HepG2 (cell line): ENCODE results near the gene OR12D3. TPM values are rescaled to one million over a fixed set of nuclear protein-coding genes. Genes with fewer than 3 reads are reported as not detected.

Source experiments
- ATAC-seq: fragments of 200-7000 bp; cut with Tn5 transposase; 3 replicates; pipeline ENCODE4 v1.9.1; 2020; ENCODE audit warnings: mild to moderate bottlenecking, moderate library complexity
- BruUV-seq: library from RNA; stranded (reverse); fragments of 400-500 nt; replicated peaks from 2 replicates; lab custom pipeline; 2021; lab: Mats Ljungman, UMichigan
- CTCF ChIA-PET: fragments of 300-600 bp; formaldehyde crosslinking; extraction: SDS; loops from one replicate; lab custom pipeline; 2021; ENCODE audit warnings: low total read pairs, inconsistent platforms, low intra/inter-chr PET ratio; lab: Yijun Ruan, JAX
- POLR2A ChIA-PET: fragments of 350-600 bp; sonication (Branson Sonifier 250); formaldehyde crosslinking; loops from one replicate; lab custom pipeline; 2020; ENCODE audit warnings: antibody characterized with exemption, inconsistent platforms; lab: Yijun Ruan, JAX
- DNase-seq: peaks from one replicate; pipeline ENCODE4 v3.0.0-alpha.2; 2015; ENCODE audit warnings: low spot score
- FAIRE-seq: peaks from 3 replicates; lab custom pipeline; 2011; peaks lifted over from hg19 to GRCh38; lab: Jason Lieb, UNC
- H2AFZ ChIP-seq: one replicate; pipeline ENCODE4 v1.6.1; 2011; ENCODE audit warnings: low read length, inconsistent platforms
- H3K27ac ChIP-seq: fragments of 300-600 bp; 3 replicates; pipeline ENCODE4 v1.8.0; 2011; ENCODE audit warnings: mixed run types, mild to moderate bottlenecking, mixed read lengths, low read length, inconsistent platforms; ENCODE audit not compliant: insufficient read depth; ENCODE audit errors: extremely low read length
- H3K27me3 ChIP-seq, 2 experiments: fragments of 200-600 bp in 1 of 2; 2 replicates in 1 of 2; 3 replicates in 1 of 2; pipeline versions ENCODE4 v1.6.0 to v1.8.0; 2011; ENCODE audit warnings: low read length in 2 of 2, mild to moderate bottlenecking in 2 of 2, moderate library complexity in 2 of 2, inconsistent platforms in 1 of 2; ENCODE audit not compliant: insufficient read depth in 2 of 2, control insufficient read depth in 1 of 2
- H3K36me3 ChIP-seq, 2 experiments: fragments of 200-600 bp in 1 of 2; replicated peaks in 1 of 2; 2 replicates in 1 of 2; 3 replicates in 1 of 2; pipeline versions ENCODE4 v1.5.1 to v1.8.0; 2011; ENCODE audit warnings: low read length in 2 of 2, inconsistent platforms in 1 of 2; ENCODE audit not compliant: insufficient read depth in 2 of 2, control insufficient read depth in 1 of 2
- H3K4me1 ChIP-seq: 2 replicates; pipeline ENCODE4 v1.5.1; 2012; ENCODE audit warnings: low read length, inconsistent platforms; ENCODE audit not compliant: insufficient read depth
- H3K4me2 ChIP-seq: 2 replicates; pipeline ENCODE4 v1.6.0; 2011; ENCODE audit warnings: low read depth, low read length, inconsistent platforms
- H3K4me3 ChIP-seq, 3 experiments: fragments of 200-600 bp in 1 of 3; sonication (generic), shearing (Covaris generic) in 1 of 3; replicated peaks in 1 of 3; 2 replicates each; pipeline ENCODE4 v1.5.1; 2011 to 2016; ENCODE audit warnings: low read length in 3 of 3, inconsistent platforms in 2 of 3, low read depth in 2 of 3, mild to moderate bottlenecking in 2 of 3, control low read depth in 1 of 3, mixed read lengths in 1 of 3; ENCODE audit not compliant: insufficient read depth in 1 of 3
- H3K79me2 ChIP-seq: one replicate; pipeline ENCODE4 v1.6.1; 2011; ENCODE audit warnings: low read length, inconsistent platforms; ENCODE audit not compliant: insufficient read depth
- H3K9ac ChIP-seq: 2 replicates; pipeline ENCODE4 v1.6.0; 2011; ENCODE audit warnings: mild to moderate bottlenecking, low read depth, low read length, inconsistent platforms; ENCODE audit not compliant: insufficient read depth
- H3K9me3 ChIP-seq: 2 replicates; pipeline ENCODE4 v1.5.1; 2012; ENCODE audit warnings: mild to moderate bottlenecking, low read length
- H4K20me1 ChIP-seq: 2 replicates; pipeline ENCODE4 v1.6.0; 2011; ENCODE audit warnings: inconsistent platforms, mild to moderate bottlenecking, low read length, moderate library complexity; ENCODE audit not compliant: insufficient read depth
- ATF4 ChIP-seq, 2 experiments: fragments of 450-650 bp in 1 of 2; sonication (generic) in 1 of 2; formaldehyde crosslinking; IDR thresholded peaks; 2 replicates each; pipeline versions ENCODE4 v1.5.0 to v1.8.0; 2020 to 2022; ENCODE audit warnings: mild to moderate bottlenecking in 1 of 2, missing genetic modification reagents in 1 of 2
- BHLHE40 ChIP-seq: IDR thresholded peaks from 2 replicates; pipeline ENCODE4 v1.6.1; 2011; ENCODE audit warnings: low read length, improper control_type of control experiment
- FOXM1 ChIP-seq: sonication (generic); formaldehyde crosslinking; IDR thresholded peaks from 2 replicates; pipeline ENCODE4 v1.5.0; 2020; ENCODE audit warnings: missing genetic modification reagents
- HIC2 ChIP-seq: sonication (generic); formaldehyde crosslinking; IDR thresholded peaks from 2 replicates; pipeline ENCODE4 v1.9.0; 2022; ENCODE audit warnings: low read depth, missing genetic modification reagents
- HNF1B ChIP-seq: sonication (generic); formaldehyde crosslinking; IDR thresholded peaks from 2 replicates; pipeline ENCODE4 v1.5.1; 2020; ENCODE audit warnings: mild to moderate bottlenecking, moderate library complexity, missing genetic modification reagents
- HNRNPK ChIP-seq: fragments of 200-400 bp; formaldehyde crosslinking; IDR thresholded peaks from 2 replicates; pipeline ENCODE4 v1.6.1; 2018; ENCODE audit warnings: low read length, low read depth, moderate library complexity, mild to moderate bottlenecking; ENCODE audit not compliant: poor library complexity, severe bottlenecking
- KDM5A ChIP-seq: fragments of 200-600 bp; sonication (generic); IDR thresholded peaks from 2 replicates; pipeline ENCODE4 v1.7.0; 2018; ENCODE audit warnings: antibody characterized with exemption, mild to moderate bottlenecking, low read length, borderline replicate concordance
- LCORL ChIP-seq, 2 experiments: fragments of 450-650 bp in 1 of 2; sonication (generic) in 1 of 2; formaldehyde crosslinking in 1 of 2; IDR thresholded peaks; 2 replicates each; pipeline versions ENCODE4 v1.5.0 to v1.6.1; 2017 to 2020; ENCODE audit warnings: antibody characterized with exemption in 1 of 2, missing genetic modification reagents in 1 of 2
- ZFP36 ChIP-seq: fragments of 150-350 bp; IDR thresholded peaks from 2 replicates; pipeline ENCODE4 v1.6.1; 2018; ENCODE audit warnings: borderline replicate concordance, low read length, low read depth; ENCODE audit not compliant: partially characterized antibody
- ZNF251 ChIP-seq: sonication (generic); formaldehyde crosslinking; IDR thresholded peaks from 2 replicates; pipeline ENCODE4 v1.9.0; 2021; ENCODE audit warnings: mild to moderate bottlenecking, missing genetic modification reagents
- ZNF34 ChIP-seq: sonication (generic); formaldehyde crosslinking; IDR thresholded peaks from 2 replicates; pipeline ENCODE4 v1.4.0; 2020; ENCODE audit warnings: mild to moderate bottlenecking, missing genetic modification reagents, borderline replicate concordance
- ZNF432 ChIP-seq: sonication (generic); formaldehyde crosslinking; IDR thresholded peaks from 2 replicates; pipeline ENCODE4 v1.5.0; 2020; ENCODE audit warnings: missing genetic modification reagents, mild to moderate bottlenecking, borderline replicate concordance
- ZNF547 ChIP-seq: sonication (generic); formaldehyde crosslinking; IDR thresholded peaks from 2 replicates; pipeline ENCODE4 v1.5.1; 2020; ENCODE audit warnings: mild to moderate bottlenecking, missing genetic modification reagents
- in situ Hi-C: cut with HindIII; loops from 2 replicates; pipeline ENCODE4 v1.10.0; 2017; ENCODE audit warnings: low pct_unique_long_range_greater_than_20kb; ENCODE audit not compliant: extremely low pct_ligation_motif_present
- intact Hi-C: fragments of 100-400 bp; cut with micrococcal nuclease; formaldehyde crosslinking; loops from one replicate; pipeline ENCODE4 v1.10.0; 2022; ENCODE audit not compliant: unreplicated experiment
- polyA plus RNA-seq, 8 experiments: library from polyadenylated mRNA; depleted of rRNA in 3 of 8; stranded (reverse) in 7 of 8; unstranded in 1 of 8; fragments of >200 nt; fragmentation: Illumina TruSeq in 4 of 8; extraction: Trizol in 4 of 8; gene quantifications; 2 replicates each; pipeline versions ENCODE4 v1.2.1 to v1.2.3, GENCODE V29; 2011 to 2016; ENCODE audit warnings: low read depth in 4 of 8, missing spikeins in 1 of 8, mixed read lengths in 1 of 8; ENCODE audit not compliant: insufficient read depth in 1 of 8
- total RNA-seq, 5 experiments: library from RNA; depleted of rRNA; stranded (reverse); fragments of >200 nt; fragmentation: Illumina TruSeq; extraction: Trizol; gene quantifications; 2 replicates each; pipeline ENCODE4 v1.2.3, GENCODE V29; 2016; ENCODE audit warnings: low read depth in 1 of 5

Gene OR12D3
- total and polyA plus RNA-seq, 2 of the 13 experiments (the other 11 are each of a cell fraction or from before 2014, with no cell fraction given), result not detected

- TF ChIP-seq HNF1B, result no peak
- TF ChIP-seq HIC2, result no peak
- no peak for TF ChIP-seq ZNF432 (CRISPR knock-in tag)
- no peak for TF ChIP-seq ATF4 (CRISPR knock-in tag; IDR thresholded peaks at IDR 0.05)
- no peak for TF ChIP-seq ZNF251
- no peak for TF ChIP-seq ZFP36
- no peak for TF ChIP-seq BHLHE40
- no peak for TF ChIP-seq HNRNPK
- TF ChIP-seq LCORL (IDR thresholded peaks at IDR 0.05), result no peak
- no peak for TF ChIP-seq LCORL (CRISPR knock-in tag; IDR thresholded peaks at IDR 0.05)
- TF ChIP-seq FOXM1 (CRISPR knock-in tag), result no peak
- no peak for TF ChIP-seq ZNF34 (CRISPR knock-in tag)
- TF ChIP-seq ZNF547 (CRISPR knock-in tag), result no peak
- no peak for TF ChIP-seq KDM5A
- Histone ChIP-seq H3K4me1 (no peaks in the 10 kb centered on the region), H4K20me1 (no peaks in the 10 kb centered on the region), H2AFZ (no peak within 1 kb of the TSS), H3K9me3 (no peaks in the 10 kb centered on the region), H3K9ac (no peak within 1 kb of the TSS), H3K36me3 (no peaks in the 10 kb centered on the region), H3K4me2 (no peak within 1 kb of the TSS), H3K79me2 (no peaks in the 10 kb centered on the region), H3K27me3 (no peaks in the 10 kb centered on the region), H3K27ac (no peak within 1 kb of the TSS), H3K4me3 (no peak within 1 kb of the TSS)
- POLR2A ChIA-PET, result no interaction called here
- intact Hi-C loops, result no loop called here
- no peak for DNase-seq
- in situ Hi-C loops, result no loop called here
- BruUV-seq, result no TSS peak
- CTCF ChIA-PET, result no interaction called here
- no peak for ATAC-seq
- no peak for FAIRE-seq
Measured at GRCh38 chr6:29395331-29395730, 20.2 kb upstream of the OR12D3 start, which contains the start of gene OR12D2. Gene OR12D2, plus strand, starts transcription at chr6:29395631. Its CDS starts 1,069 bp downstream, at chr6:29396700.
